T-cell (primary cell): Measurements from ENCODE around the gene CEP57. TPM values are rescaled to one million over a fixed set of nuclear protein-coding genes. Genes with fewer than 3 reads are reported as not detected.
"Not testable (repeated sequence)": the region's sequence is repeated elsewhere in the genome, so short reads cannot be mapped to it uniquely, and the experiment has no call there.

Experiments used
- ATAC-seq, 4 experiments: fragments of 200-7000 bp in 3 of 4; fragments of 150-1000 bp in 1 of 4; cut with Tn5 transposase; replicated peaks in 1 of 4; 1 replicate in 3 of 4; 2 replicates in 1 of 4; pipeline ENCODE4 v1.10.0; 2021; ENCODE audit warnings: moderate library complexity in 3 of 4, mild to moderate bottlenecking in 2 of 4, moderate number of reproducible peaks in 1 of 4
- CTCF ChIA-PET, 2 donors: fragments of 300-600 bp; sonication (Branson Sonifier 250); formaldehyde crosslinking; loops; one replicate each; lab custom pipeline; 2022; ENCODE audit warnings: antibody characterized with exemption in 2 of 2; lab: Charles Lee
- POLR2A ChIA-PET, 2 donors: fragments of 300-600 bp; sonication (Branson Sonifier 250); formaldehyde crosslinking; loops; one replicate each; lab custom pipeline; 2022; ENCODE audit warnings: antibody characterized with exemption in 2 of 2; lab: Charles Lee
- DNase-seq, 35 experiments: peaks; one replicate each; pipeline versions ENCODE4 v3.0.0 to v3.0.0-alpha.2; 2013 to 2023
- H3K27ac ChIP-seq: one replicate; pipeline ENCODE4 v1.5.1; 2013; ENCODE audit warnings: low read length
- H3K27me3 ChIP-seq, 2 experiments: replicated peaks in 1 of 2; 1 replicate in 1 of 2; 2 replicates in 1 of 2; pipeline versions ENCODE4 v1.6.1 to v1.7.0; 2013; ENCODE audit warnings: low read length in 1 of 2, mixed read lengths in 1 of 2; ENCODE audit not compliant: control insufficient read depth in 2 of 2, insufficient read depth in 2 of 2; ENCODE audit errors: extremely low read depth in 1 of 2
- H3K36me3 ChIP-seq, 2 donors: 1 replicate in 1 of 2; 2 replicates in 1 of 2; pipeline versions ENCODE4 v1.6.1 to v1.7.0; 2013; ENCODE audit warnings: low read length in 1 of 2; ENCODE audit not compliant: control insufficient read depth in 2 of 2, insufficient read depth in 1 of 2; ENCODE audit errors: extremely low read depth in 1 of 2
- H3K4me1 ChIP-seq, 2 experiments: 1 replicate in 1 of 2; 2 replicates in 1 of 2; pipeline versions ENCODE4 v1.6.1 to v1.7.0; 2013; ENCODE audit warnings: low read length in 2 of 2, mixed read lengths in 1 of 2; ENCODE audit not compliant: insufficient read depth in 2 of 2, control insufficient read depth in 1 of 2; ENCODE audit errors: extremely low read depth in 1 of 2
- H3K4me3 ChIP-seq, 2 donors: 1 replicate in 1 of 2; 2 replicates in 1 of 2; pipeline versions ENCODE4 v1.5.1 to v1.7.0; 2013; ENCODE audit warnings: mild to moderate bottlenecking in 2 of 2, low read length in 1 of 2, moderate library complexity in 1 of 2; ENCODE audit not compliant: control insufficient read depth in 1 of 2; ENCODE audit errors: extremely low read depth in 1 of 2
- H3K9me3 ChIP-seq: 2 replicates; pipeline ENCODE4 v1.7.0; 2013
- H3K27ac Mint-ChIP-seq, 2 donors: one replicate each; pipeline ENCODE4 v1.8.0; 2020 to 2021; ENCODE audit warnings: mild to moderate bottlenecking in 2 of 2, mixed read lengths in 2 of 2
- H3K27me3 Mint-ChIP-seq, 2 donors: one replicate each; pipeline ENCODE4 v1.8.0; 2021 to 2022; ENCODE audit warnings: mixed read lengths in 2 of 2
- H3K36me3 Mint-ChIP-seq: one replicate; pipeline ENCODE4 v1.8.0; 2021; ENCODE audit warnings: mixed read lengths
- H3K4me1 Mint-ChIP-seq, 3 donors: one replicate each; pipeline ENCODE4 v1.8.0; 2020 to 2022; ENCODE audit warnings: mixed read lengths in 3 of 3, mild to moderate bottlenecking in 1 of 3
- H3K4me3 Mint-ChIP-seq, 3 donors: one replicate each; pipeline ENCODE4 v1.8.0; 2020 to 2022; ENCODE audit warnings: mild to moderate bottlenecking in 3 of 3, mixed read lengths in 3 of 3, moderate library complexity in 3 of 3
- H3K9me3 Mint-ChIP-seq, 3 donors: one replicate each; pipeline ENCODE4 v1.8.0; 2020 to 2022; ENCODE audit warnings: mixed read lengths in 3 of 3
- WGBS: methylation state at CpG from one replicate; pipeline ENCODE4 v1.1.5; 2013; ENCODE audit warnings: missing lambda C conversion rate; ENCODE audit not compliant: insufficient coverage; 5-methylcytosine and 5-hydroxymethylcytosine counted together
- total RNA-seq, 35 experiments: library from RNA in 6 of 35; stranded (reverse) in 6 of 35; fragments of 120-200 nt in 1 of 35; gene quantifications; one replicate each; pipeline versions ENCODE4 v1.2.1 to v1.2.4 and lab custom pipeline; 2013 to 2026

Gene CEP57
- total RNA-seq, 5 donors from 2014 or later (not counting 1 experiment from before 2014, with no cell fraction given) = 57.6 to 69.6 (median 65.0) TPM

DNA sequence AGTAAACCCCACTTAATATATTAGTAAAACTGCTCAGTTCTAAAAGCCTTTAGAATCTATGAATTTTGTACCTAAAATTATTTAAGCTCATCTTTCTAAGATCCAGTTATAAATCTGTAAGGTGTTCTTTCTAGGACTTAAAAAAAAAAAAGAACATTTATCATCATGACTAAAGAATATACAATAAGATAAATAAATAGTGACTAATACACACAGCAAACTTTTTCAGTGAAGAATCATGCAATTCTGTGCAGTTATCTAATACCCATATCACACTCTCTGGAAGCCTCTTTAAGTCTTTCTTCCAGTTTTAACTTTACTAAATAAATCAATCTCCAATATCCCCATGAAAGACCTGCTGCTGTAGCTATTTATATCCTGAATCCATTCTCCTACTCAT, 59.8 kb downstream of the CEP57 start:
- ChIA-PET CTCF (interaction anchor here (1.1 to 2.3 kb wide), 5 partner anchors 493 to 575 kb away, joined by 3 to 16 read pairs (median 8); partner anchors contain the start of genes CCDC82 (in 1 of the 2), JRKL (in 1 of the 2) and MAML2 (in 1 of the 2)), POLR2A (interaction anchor here (0.6 kb wide), 3 partner anchors 9 to 14 kb away, joined by 3 to 4 read pairs (median 4); no protein-coding TSS in a partner anchor)
- no peak overlapping the region for H3K27ac ChIP-seq
- ATAC-seq (no peak), DNase-seq (no peak)
- Mint-ChIP-seq H3K36me3 (peaks cover 10% of the 10 kb centered on the region), H3K4me3 (no peak overlapping the region), H3K9me3 (no peaks in the 10 kb centered on the region), H3K27ac (peak overlapping the region in 1 of 2 donors; percentile 1), H3K4me1 (no peaks in the 10 kb centered on the region), H3K27me3 (no peaks in the 10 kb centered on the region)
- H3K4me3 ChIP-seq = no peak overlapping the region
- peaks cover 10 to 16% of the 10 kb centered on the region in 2 donors for H3K36me3 ChIP-seq
- H3K27me3 ChIP-seq = no peaks in the 10 kb centered on the region
- no peaks in the 10 kb centered on the region for H3K9me3 ChIP-seq
- H3K4me1 ChIP-seq = no peaks in the 10 kb centered on the region

DNA sequence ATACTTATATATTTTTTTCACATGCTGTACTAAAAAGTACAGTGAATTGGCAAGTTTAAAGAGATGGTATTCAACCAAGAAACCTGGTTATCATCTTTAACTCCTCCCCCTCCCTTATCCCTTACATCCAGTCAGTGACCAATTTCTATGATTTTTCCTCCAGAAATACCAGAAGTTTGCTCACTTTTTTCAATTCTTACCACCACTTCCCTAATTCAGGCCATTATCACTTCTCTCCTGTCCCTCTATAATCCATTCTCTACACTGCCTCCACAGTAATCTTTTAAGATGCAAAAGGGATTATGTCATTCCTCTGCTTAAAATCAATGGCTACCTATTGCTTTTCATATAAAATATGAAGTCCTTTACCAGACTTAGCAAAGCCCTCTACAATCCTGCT, 62.8 kb downstream of the CEP57 start:
- H3K36me3 Mint-ChIP-seq = peaks cover 19% of the 10 kb centered on the region
- H3K9me3 Mint-ChIP-seq = no peaks in the 10 kb centered on the region
- ChIA-PET POLR2A (no interaction called here), CTCF (no interaction called here)
- peaks cover 7 to 19% of the 10 kb centered on the region in 2 donors for H3K36me3 ChIP-seq
- no peak overlapping the region for H3K4me3 ChIP-seq
- H3K27ac Mint-ChIP-seq = no peak overlapping the region
- DNase-seq = no peak
- ATAC-seq = no peak
- no peaks in the 10 kb centered on the region for H3K4me1 Mint-ChIP-seq
- no peak overlapping the region for H3K4me3 Mint-ChIP-seq
- H3K4me1 ChIP-seq = no peaks in the 10 kb centered on the region
- H3K9me3 ChIP-seq = no peaks in the 10 kb centered on the region
- no peak overlapping the region for H3K27ac ChIP-seq
- no peaks in the 10 kb centered on the region for H3K27me3 ChIP-seq
- H3K27me3 Mint-ChIP-seq = no peaks in the 10 kb centered on the region

DNA sequence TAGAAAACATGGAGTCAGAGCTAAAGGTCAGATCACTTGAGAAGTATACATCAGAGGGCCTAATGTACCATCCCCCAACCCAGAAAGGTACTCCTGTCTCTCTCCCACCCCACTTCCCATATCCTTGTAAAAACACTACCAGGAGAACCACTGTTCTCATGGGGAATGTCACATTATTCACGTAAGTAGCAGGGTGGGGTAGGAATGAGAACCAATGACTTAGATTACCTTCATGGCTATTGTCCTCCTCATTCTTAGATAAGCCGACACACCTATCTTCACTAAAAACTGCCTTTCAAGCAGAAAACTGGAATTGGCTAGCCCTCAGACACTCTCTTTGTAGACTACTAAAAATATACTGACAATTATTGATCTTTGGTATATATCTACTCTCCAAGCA, 63.6 kb downstream of the CEP57 start:
- ATAC-seq = no peak
- no peaks in the 10 kb centered on the region for H3K4me1 Mint-ChIP-seq
- H3K9me3 Mint-ChIP-seq = no peaks in the 10 kb centered on the region
- H3K9me3 ChIP-seq = no peaks in the 10 kb centered on the region
- H3K4me3 Mint-ChIP-seq = no peak overlapping the region
- WGBS = no CpG with 5 or more reads among the region's 2 CpGs
- ChIA-PET CTCF (no interaction called here), POLR2A (no interaction called here)
- no peaks in the 10 kb centered on the region for H3K27me3 Mint-ChIP-seq
- H3K36me3 Mint-ChIP-seq = peaks cover 23% of the 10 kb centered on the region
- H3K4me1 ChIP-seq = no peaks in the 10 kb centered on the region
- no peak overlapping the region for H3K27ac Mint-ChIP-seq
- peaks cover 7 to 15% of the 10 kb centered on the region in 2 donors for H3K36me3 ChIP-seq
- no peak overlapping the region for H3K27ac ChIP-seq
- no peak overlapping the region for H3K4me3 ChIP-seq
- H3K27me3 ChIP-seq = no peaks in the 10 kb centered on the region
- no peak for DNase-seq

DNA sequence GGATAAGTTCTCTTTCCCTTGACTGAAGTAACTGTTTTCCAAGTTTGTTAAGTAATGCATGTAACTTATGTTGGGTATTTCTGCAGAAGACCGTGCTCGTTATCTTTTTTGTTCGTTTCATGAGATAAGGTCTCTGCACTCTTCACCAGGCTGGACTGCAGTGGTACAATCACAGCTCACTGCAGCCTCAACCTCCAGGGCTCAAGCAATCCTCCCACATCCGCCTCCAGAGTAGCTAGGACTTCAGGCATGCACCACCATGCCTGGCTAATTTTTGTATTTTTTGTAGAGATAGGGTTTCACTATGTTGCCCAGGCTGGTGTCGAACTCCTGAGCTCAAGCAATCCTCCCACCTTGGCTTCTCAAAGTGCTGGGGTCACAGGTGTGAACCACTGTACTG, 64.1 kb downstream of the CEP57 start:
- H3K9me3 Mint-ChIP-seq, H3K27ac ChIP-seq, POLR2A ChIA-PET, H3K4me3 Mint-ChIP-seq, CTCF ChIA-PET, H3K27me3 ChIP-seq, ATAC-seq, DNase-seq, H3K4me1 Mint-ChIP-seq, H3K9me3 ChIP-seq, H3K4me1 ChIP-seq, H3K27me3 Mint-ChIP-seq, H3K4me3 ChIP-seq, H3K27ac Mint-ChIP-seq: not testable (repeated sequence)
- peaks cover 7 to 13% of the 10 kb centered on the region in 2 donors for H3K36me3 ChIP-seq
- 93% methylated on average over 3 of the region's 5 CpGs for WGBS
- peaks cover 23% of the 10 kb centered on the region for H3K36me3 Mint-ChIP-seq

DNA sequence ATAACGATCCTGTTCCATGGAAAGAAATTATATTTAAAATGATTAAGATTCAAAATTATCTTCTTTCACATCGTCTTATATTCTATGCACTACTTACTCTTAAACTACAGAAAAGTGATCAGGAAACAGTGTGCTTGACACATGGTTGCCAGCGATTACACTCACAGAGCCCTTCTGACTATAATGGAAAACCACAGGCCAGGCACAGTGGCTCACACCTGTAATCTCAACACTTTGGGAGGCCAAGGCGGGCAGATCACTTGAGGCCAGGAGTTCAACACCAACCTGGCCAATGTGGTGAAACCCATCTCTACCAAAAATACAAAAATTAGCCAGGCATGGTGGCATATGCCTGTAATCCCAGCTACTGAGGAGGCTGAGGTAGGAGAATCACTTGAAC, 69.7 kb downstream of the CEP57 start:
- H3K27ac ChIP-seq, H3K9me3 ChIP-seq, H3K27ac Mint-ChIP-seq, DNase-seq, POLR2A ChIA-PET, H3K4me3 ChIP-seq, H3K27me3 Mint-ChIP-seq, H3K4me3 Mint-ChIP-seq, H3K27me3 ChIP-seq, ATAC-seq, H3K4me1 ChIP-seq, H3K4me1 Mint-ChIP-seq, H3K9me3 Mint-ChIP-seq: not testable (repeated sequence)
- WGBS = no CpG with 5 or more reads among the region's 4 CpGs
- peaks cover 41% of the 10 kb centered on the region for H3K36me3 Mint-ChIP-seq
- peaks cover 0 to 13% of the 10 kb centered on the region in 2 donors for H3K36me3 ChIP-seq
- CTCF ChIA-PET = interaction anchor here in 1 of 2 donors (0.6 kb wide), 1 partner anchor 565 kb away, joined by 3 read pairs; no protein-coding TSS in a partner anchor

DNA sequence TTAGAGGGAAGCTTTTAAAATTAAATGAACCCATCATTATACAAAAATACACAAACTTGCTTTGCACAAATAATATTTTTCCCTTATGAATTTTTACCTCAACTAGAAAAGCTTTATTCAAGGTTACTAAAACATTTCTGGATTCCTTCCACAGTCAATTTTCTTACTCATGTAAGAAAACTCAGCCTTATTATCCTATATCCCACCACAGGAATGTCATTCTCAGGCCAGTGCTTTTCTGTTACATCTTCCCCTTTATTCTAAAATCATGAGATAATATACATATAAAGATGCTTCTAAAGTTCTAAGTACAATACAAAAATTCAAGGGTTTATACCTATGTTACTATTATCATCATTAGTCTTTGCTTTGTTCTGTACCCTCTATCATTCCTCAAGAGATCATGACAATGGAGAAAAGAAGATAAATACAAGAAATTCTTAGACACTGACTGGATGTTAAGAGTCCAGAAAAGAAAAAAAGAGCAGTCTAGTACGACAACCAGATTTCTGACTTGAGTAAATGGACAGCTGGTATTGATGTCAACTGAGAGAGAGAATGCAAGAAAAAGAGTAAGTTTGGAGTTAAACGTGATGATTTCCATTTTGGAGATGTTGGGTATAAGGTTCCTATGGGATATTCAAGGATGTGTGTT, 73.3 kb downstream of the CEP57 start:
- Mint-ChIP-seq H3K4me1 (no peaks in the 10 kb centered on the region), H3K27me3 (no peaks in the 10 kb centered on the region), H3K4me3 (no peak overlapping the region), H3K9me3 (no peaks in the 10 kb centered on the region), H3K27ac (no peak overlapping the region), H3K36me3 (peaks cover 34% of the 10 kb centered on the region)
- POLR2A ChIA-PET = no interaction called here
- Histone ChIP-seq H3K27me3 (no peaks in the 10 kb centered on the region), H3K27ac (no peak overlapping the region), H3K4me1 (no peaks in the 10 kb centered on the region), H3K4me3 (no peak overlapping the region), H3K9me3 (no peaks in the 10 kb centered on the region), H3K36me3 (peaks cover 0 to 10% of the 10 kb centered on the region in 2 donors)
- ATAC-seq (no peak), DNase-seq (no peak)
- CTCF ChIA-PET = no interaction called here
- WGBS = 100% methylated on average over 2 of the region's 2 CpGs
